K562 (cell line): ENCODE data around the gene TMEM255A.

Source experiments
- FOS ChIP-seq: IDR thresholded peaks from 3 replicates; pipeline ENCODE4 v1.6.1; 2011; ENCODE audit not compliant: insufficient read length; ENCODE audit errors: extremely low read depth
- KLF1 ChIP-seq: fragments of 450-650 bp; IDR thresholded peaks from 2 replicates; pipeline ENCODE4 v1.6.1; 2016; ENCODE audit warnings: missing genetic modification characterization, missing compliant biosample characterization
- STAG1 ChIP-seq: sonication (generic); formaldehyde crosslinking; IDR thresholded peaks from 2 replicates; pipeline ENCODE4 v1.5.0; 2020; ENCODE audit warnings: missing genetic modification reagents, borderline replicate concordance

- TF ChIP-seq STAG1 = no peak
- TF ChIP-seq KLF1 (tag) = no peak
- no peak for TF ChIP-seq FOS
Measured at GRCh38 chrX:120310861-120311726, at the start of gene TMEM255A.
